T-cell (primary cell): Measurements from ENCODE around the gene KIF12. TPM values are rescaled to one million over a fixed set of nuclear protein-coding genes. Genes with fewer than 3 reads are reported as not detected.

Source experiments
- ATAC-seq, 4 experiments: fragments of 200-7000 bp in 3 of 4; fragments of 150-1000 bp in 1 of 4; cut with Tn5 transposase; replicated peaks in 1 of 4; 1 replicate in 3 of 4; 2 replicates in 1 of 4; pipeline ENCODE4 v1.10.0; 2021; ENCODE audit warnings: moderate library complexity in 3 of 4, mild to moderate bottlenecking in 2 of 4, moderate number of reproducible peaks in 1 of 4
- CTCF ChIA-PET, 2 donors: fragments of 300-600 bp; sonication (Branson Sonifier 250); formaldehyde crosslinking; loops; one replicate each; lab custom pipeline; 2022; ENCODE audit warnings: antibody characterized with exemption in 2 of 2; lab: Charles Lee
- POLR2A ChIA-PET, 2 donors: fragments of 300-600 bp; sonication (Branson Sonifier 250); formaldehyde crosslinking; loops; one replicate each; lab custom pipeline; 2022; ENCODE audit warnings: antibody characterized with exemption in 2 of 2; lab: Charles Lee
- DNase-seq, 35 experiments: peaks; one replicate each; pipeline versions ENCODE4 v3.0.0 to v3.0.0-alpha.2; 2013 to 2023
- H3K27ac ChIP-seq: one replicate; pipeline ENCODE4 v1.5.1; 2013; ENCODE audit warnings: low read length
- H3K27me3 ChIP-seq, 2 experiments: replicated peaks in 1 of 2; 1 replicate in 1 of 2; 2 replicates in 1 of 2; pipeline versions ENCODE4 v1.6.1 to v1.7.0; 2013; ENCODE audit warnings: low read length in 1 of 2, mixed read lengths in 1 of 2; ENCODE audit not compliant: control insufficient read depth in 2 of 2, insufficient read depth in 2 of 2; ENCODE audit errors: extremely low read depth in 1 of 2
- H3K36me3 ChIP-seq, 2 donors: 1 replicate in 1 of 2; 2 replicates in 1 of 2; pipeline versions ENCODE4 v1.6.1 to v1.7.0; 2013; ENCODE audit warnings: low read length in 1 of 2; ENCODE audit not compliant: control insufficient read depth in 2 of 2, insufficient read depth in 1 of 2; ENCODE audit errors: extremely low read depth in 1 of 2
- H3K4me1 ChIP-seq, 2 experiments: 1 replicate in 1 of 2; 2 replicates in 1 of 2; pipeline versions ENCODE4 v1.6.1 to v1.7.0; 2013; ENCODE audit warnings: low read length in 2 of 2, mixed read lengths in 1 of 2; ENCODE audit not compliant: insufficient read depth in 2 of 2, control insufficient read depth in 1 of 2; ENCODE audit errors: extremely low read depth in 1 of 2
- H3K4me3 ChIP-seq, 2 donors: 1 replicate in 1 of 2; 2 replicates in 1 of 2; pipeline versions ENCODE4 v1.5.1 to v1.7.0; 2013; ENCODE audit warnings: mild to moderate bottlenecking in 2 of 2, low read length in 1 of 2, moderate library complexity in 1 of 2; ENCODE audit not compliant: control insufficient read depth in 1 of 2; ENCODE audit errors: extremely low read depth in 1 of 2
- H3K9me3 ChIP-seq: 2 replicates; pipeline ENCODE4 v1.7.0; 2013
- H3K27ac Mint-ChIP-seq, 2 donors: one replicate each; pipeline ENCODE4 v1.8.0; 2020 to 2021; ENCODE audit warnings: mild to moderate bottlenecking in 2 of 2, mixed read lengths in 2 of 2
- H3K27me3 Mint-ChIP-seq, 2 donors: one replicate each; pipeline ENCODE4 v1.8.0; 2021 to 2022; ENCODE audit warnings: mixed read lengths in 2 of 2
- H3K36me3 Mint-ChIP-seq: one replicate; pipeline ENCODE4 v1.8.0; 2021; ENCODE audit warnings: mixed read lengths
- H3K4me1 Mint-ChIP-seq, 3 donors: one replicate each; pipeline ENCODE4 v1.8.0; 2020 to 2022; ENCODE audit warnings: mixed read lengths in 3 of 3, mild to moderate bottlenecking in 1 of 3
- H3K4me3 Mint-ChIP-seq, 3 donors: one replicate each; pipeline ENCODE4 v1.8.0; 2020 to 2022; ENCODE audit warnings: mild to moderate bottlenecking in 3 of 3, mixed read lengths in 3 of 3, moderate library complexity in 3 of 3
- H3K9me3 Mint-ChIP-seq, 3 donors: one replicate each; pipeline ENCODE4 v1.8.0; 2020 to 2022; ENCODE audit warnings: mixed read lengths in 3 of 3
- WGBS: methylation state at CpG from one replicate; pipeline ENCODE4 v1.1.5; 2013; ENCODE audit warnings: missing lambda C conversion rate; ENCODE audit not compliant: insufficient coverage; 5-methylcytosine and 5-hydroxymethylcytosine counted together
- total RNA-seq, 35 experiments: library from RNA in 6 of 35; stranded (reverse) in 6 of 35; fragments of 120-200 nt in 1 of 35; gene quantifications; one replicate each; pipeline versions ENCODE4 v1.2.1 to v1.2.4 and lab custom pipeline; 2013 to 2026

The KIF12 gene
- total RNA-seq, 5 donors from 2014 or later (not counting 1 experiment from before 2014, with no cell fraction given): 0.10 TPM; not detected in 4

DNA sequence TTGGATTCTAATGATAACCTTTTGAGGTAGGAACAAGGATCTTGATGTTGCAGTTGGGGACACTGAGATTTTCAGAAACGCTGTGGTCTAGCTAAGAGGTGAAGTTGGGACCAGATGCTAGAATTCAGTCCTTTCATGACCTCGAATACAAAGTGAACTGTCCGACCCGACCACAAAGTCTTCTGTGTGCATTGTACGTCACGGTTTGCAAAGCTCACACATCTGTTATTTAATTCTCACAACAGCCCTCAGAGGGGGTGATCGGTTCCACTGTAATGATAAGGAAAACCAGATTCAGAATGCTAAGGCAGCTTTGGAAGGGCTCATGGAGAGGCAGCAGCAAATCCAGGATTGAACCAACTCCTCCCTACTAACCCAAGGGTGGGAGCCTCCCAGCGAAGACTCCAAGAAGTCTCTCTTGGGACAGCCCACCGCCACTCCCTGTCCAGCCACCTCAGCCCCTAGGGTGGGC lies 16.6 kb upstream of the KIF12 start:
- Mint-ChIP-seq H3K9me3 (no peaks in the 10 kb centered on the region), H3K4me3 (no peak overlapping the region), H3K36me3 (no peaks in the 10 kb centered on the region), H3K27me3 (peaks cover 31 to 45% of the 10 kb centered on the region in 2 donors), H3K4me1 (no peaks in the 10 kb centered on the region), H3K27ac (no peak overlapping the region)
- Histone ChIP-seq H3K36me3 (no peaks in the 10 kb centered on the region), H3K9me3 (no peaks in the 10 kb centered on the region), H3K4me3 (no peak overlapping the region), H3K27me3 (peaks cover 5 to 32% of the 10 kb centered on the region in 2 experiments), H3K27ac (no peak overlapping the region), H3K4me1 (no peaks in the 10 kb centered on the region)
- no peak for ATAC-seq
- ChIA-PET POLR2A (no interaction called here), CTCF (interaction anchor here in 1 of 2 donors (0.6 kb wide), 1 partner anchor 175 kb away, joined by 3 read pairs; no protein-coding TSS in a partner anchor)
- 95% methylated on average over 4 of the region's 9 CpGs for WGBS
- DNase-seq: no peak

DNA sequence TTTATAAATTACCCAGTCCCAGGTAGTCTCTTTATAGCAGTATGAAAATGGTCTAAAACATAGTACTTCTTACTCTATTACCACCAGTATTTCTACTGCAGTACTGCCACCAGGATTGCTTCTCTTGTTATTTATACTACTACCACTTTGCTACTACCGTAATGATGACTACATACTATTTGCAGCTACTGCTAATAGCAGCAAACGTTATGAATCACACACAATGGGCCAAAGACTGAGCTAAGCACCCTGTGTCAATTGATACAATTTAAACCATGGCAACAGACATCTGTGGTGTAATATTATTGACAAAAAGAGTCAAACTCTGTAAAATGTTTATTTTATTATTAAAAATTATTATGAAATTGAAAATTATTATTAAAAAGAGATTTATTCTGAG lies 15.3 kb upstream of the KIF12 start:
- no peak overlapping the region for H3K4me3 ChIP-seq
- Mint-ChIP-seq H3K4me1 (no peaks in the 10 kb centered on the region), H3K4me3 (no peak overlapping the region), H3K27ac (no peak overlapping the region), H3K36me3 (no peaks in the 10 kb centered on the region), H3K27me3 (peaks cover 34 to 43% of the 10 kb centered on the region in 2 donors), H3K9me3 (no peaks in the 10 kb centered on the region)
- WGBS: 67% methylated on average over 1 of the region's 2 CpGs
- DNase-seq (no peak), ATAC-seq (no peak)
- H3K4me1 ChIP-seq: no peaks in the 10 kb centered on the region
- no peaks in the 10 kb centered on the region for H3K9me3 ChIP-seq
- H3K36me3 ChIP-seq: no peaks in the 10 kb centered on the region
- ChIA-PET POLR2A (no interaction called here), CTCF (no interaction called here)
- peaks cover 5 to 27% of the 10 kb centered on the region in 2 experiments for H3K27me3 ChIP-seq
- no peak overlapping the region for H3K27ac ChIP-seq

DNA sequence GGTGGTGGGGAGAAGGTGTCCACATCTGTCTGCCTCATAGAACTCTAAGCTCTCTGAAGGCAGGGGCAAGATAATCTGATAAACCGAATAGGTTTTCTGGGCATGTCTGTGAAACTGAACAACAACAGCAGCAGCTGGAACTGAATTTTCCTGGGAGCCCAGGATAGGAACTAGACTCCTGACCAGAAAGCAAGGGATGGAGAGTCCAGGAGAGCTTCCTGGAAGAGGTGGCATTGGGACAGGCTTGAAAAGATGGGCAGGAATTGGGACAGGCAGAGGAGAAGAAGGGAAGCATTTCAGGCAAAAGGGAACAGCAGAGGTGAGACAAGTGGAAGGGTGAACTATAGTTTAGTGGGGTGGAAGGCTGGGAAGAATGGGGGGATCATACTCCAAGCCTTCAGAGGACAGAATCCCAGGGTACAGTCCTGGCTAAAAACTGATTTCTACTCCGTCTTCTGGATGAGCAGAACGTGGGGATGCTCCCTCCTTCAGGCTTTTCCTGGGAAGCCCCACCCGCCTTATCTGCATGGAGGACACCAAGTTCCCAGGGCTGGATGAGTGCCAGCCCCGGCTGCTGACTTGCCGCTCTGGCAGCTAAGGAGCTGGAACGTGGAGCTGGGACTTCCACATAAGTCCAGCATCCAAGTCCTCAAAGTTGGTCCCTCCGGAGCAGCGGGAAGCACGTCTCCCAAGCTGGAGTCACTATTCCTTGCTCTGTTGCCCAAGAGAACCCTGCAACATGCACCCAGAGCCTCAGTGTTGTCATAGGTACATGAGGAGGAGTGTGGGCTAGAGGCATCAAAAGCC lies 13.9 kb upstream of the KIF12 start:
- no peaks in the 10 kb centered on the region for H3K9me3 Mint-ChIP-seq
- no peaks in the 10 kb centered on the region for H3K36me3 Mint-ChIP-seq
- ChIA-PET CTCF (interaction anchor here in 1 of 2 donors (0.5 kb wide), 1 partner anchor 633 kb away, joined by 3 read pairs; no protein-coding TSS in a partner anchor), POLR2A (no interaction called here)
- no peak overlapping the region for H3K27ac Mint-ChIP-seq
- H3K27me3 Mint-ChIP-seq: peaks cover 30 to 44% of the 10 kb centered on the region in 2 donors
- H3K4me1 Mint-ChIP-seq: no peaks in the 10 kb centered on the region
- ATAC-seq: no peak
- no peaks in the 10 kb centered on the region for H3K9me3 ChIP-seq
- no peak overlapping the region for H3K4me3 ChIP-seq
- WGBS: 59% methylated on average over 7 of the region's 10 CpGs
- H3K4me3 Mint-ChIP-seq: no peak overlapping the region
- H3K4me1 ChIP-seq: no peaks in the 10 kb centered on the region
- H3K27me3 ChIP-seq: peaks cover 5 to 31% of the 10 kb centered on the region in 2 experiments
- no peak overlapping the region for H3K27ac ChIP-seq
- H3K36me3 ChIP-seq: no peaks in the 10 kb centered on the region
- DNase-seq: no peak

DNA sequence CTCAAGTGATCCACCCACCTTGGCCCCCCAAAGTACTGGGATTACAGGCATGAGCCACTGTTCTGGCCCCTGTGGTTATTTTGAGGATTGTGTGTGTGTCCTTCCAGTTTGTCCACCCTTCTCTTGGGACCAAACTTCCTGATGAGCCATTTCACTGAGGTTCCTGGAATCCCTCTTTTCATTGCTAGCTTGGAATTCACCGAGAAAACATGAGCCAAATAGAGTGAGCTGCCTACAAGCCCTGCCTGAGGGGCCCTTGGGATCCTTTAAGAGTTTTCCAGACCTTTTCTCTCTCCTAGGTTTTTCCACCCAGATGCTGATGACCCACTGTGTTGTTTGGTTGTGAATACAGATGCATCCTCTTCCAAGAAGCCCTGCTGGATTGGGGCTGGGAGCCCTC lies 13.2 kb upstream of the KIF12 start:
- Histone ChIP-seq H3K27me3 (peaks cover 4 to 31% of the 10 kb centered on the region in 2 experiments), H3K4me3 (no peak overlapping the region), H3K4me1 (no peaks in the 10 kb centered on the region), H3K36me3 (no peaks in the 10 kb centered on the region), H3K27ac (no peak overlapping the region), H3K9me3 (no peaks in the 10 kb centered on the region)
- 38% methylated on average over 1 of the region's 1 CpG for WGBS
- DNase-seq (no peak), ATAC-seq (no peak)
- POLR2A ChIA-PET: no interaction called here
- no peaks in the 10 kb centered on the region for H3K36me3 Mint-ChIP-seq
- no peaks in the 10 kb centered on the region for H3K4me1 Mint-ChIP-seq
- peaks cover 25 to 38% of the 10 kb centered on the region in 2 donors for H3K27me3 Mint-ChIP-seq
- CTCF ChIA-PET: no interaction called here
- no peak overlapping the region for H3K4me3 Mint-ChIP-seq
- no peak overlapping the region for H3K27ac Mint-ChIP-seq
- H3K9me3 Mint-ChIP-seq: no peaks in the 10 kb centered on the region

DNA sequence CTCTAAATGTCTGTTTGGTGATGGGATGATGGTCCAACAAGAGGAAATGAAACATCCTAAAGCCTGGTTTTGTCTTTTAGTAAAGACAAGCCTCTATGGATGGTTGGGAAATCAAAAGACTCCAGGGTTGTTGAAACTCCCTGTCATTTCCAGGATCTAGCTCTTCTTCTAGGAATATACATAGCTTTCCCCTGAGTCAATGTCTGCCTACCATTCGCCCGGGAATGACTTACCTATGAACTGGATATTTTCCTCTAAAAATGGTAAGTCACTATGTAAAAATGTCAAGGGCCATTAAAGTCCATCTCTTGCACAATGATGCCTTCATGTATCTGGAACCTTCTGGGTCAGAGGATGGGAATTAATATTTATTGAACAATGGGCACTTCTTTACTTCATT lies 11.1 kb upstream of the KIF12 start:
- Mint-ChIP-seq H3K27ac (no peak overlapping the region), H3K4me1 (no peaks in the 10 kb centered on the region), H3K4me3 (no peak overlapping the region), H3K36me3 (no peaks in the 10 kb centered on the region), H3K27me3 (peaks cover 21 to 32% of the 10 kb centered on the region in 2 donors), H3K9me3 (no peaks in the 10 kb centered on the region)
- ChIA-PET POLR2A (no interaction called here), CTCF (interaction anchor here (0.7 to 1.5 kb wide), 4 partner anchors 26 to 195 kb away, joined by 3 to 6 read pairs (median 4); no protein-coding TSS in a partner anchor)
- DNase-seq (no peak), ATAC-seq (no peak)
- WGBS: no CpG with 5 or more reads among the region's 2 CpGs
- peaks cover 0 to 21% of the 10 kb centered on the region in 2 experiments for H3K27me3 ChIP-seq
- H3K36me3 ChIP-seq: no peaks in the 10 kb centered on the region
- H3K27ac ChIP-seq: no peak overlapping the region
- no peaks in the 10 kb centered on the region for H3K9me3 ChIP-seq
- no peak overlapping the region for H3K4me3 ChIP-seq
- no peaks in the 10 kb centered on the region for H3K4me1 ChIP-seq

DNA sequence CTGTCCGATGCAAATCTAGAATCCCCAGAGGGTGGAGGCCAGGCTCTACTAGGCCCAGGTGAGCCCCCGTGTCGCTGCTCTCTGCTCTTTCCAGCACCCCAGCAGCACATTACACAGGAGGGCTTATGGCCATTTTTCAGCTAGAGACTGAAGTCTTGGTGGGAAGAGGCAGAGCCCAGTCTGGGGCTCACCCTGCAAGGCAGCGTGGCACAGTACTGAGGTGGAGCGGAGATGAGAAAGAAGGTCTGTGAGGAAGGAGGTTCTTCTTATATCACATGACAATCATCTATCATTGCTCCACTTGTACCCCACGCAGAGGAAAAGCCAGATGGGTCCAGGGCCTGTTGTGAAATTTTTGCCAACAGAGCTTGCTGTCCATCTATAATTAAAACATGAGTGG lies 10.0 kb upstream of the KIF12 start:
- no peaks in the 10 kb centered on the region for H3K4me1 Mint-ChIP-seq
- Histone ChIP-seq H3K9me3 (no peaks in the 10 kb centered on the region), H3K27ac (no peak overlapping the region), H3K27me3 (peaks cover 0 to 21% of the 10 kb centered on the region in 2 experiments), H3K36me3 (no peaks in the 10 kb centered on the region), H3K4me3 (no peak overlapping the region), H3K4me1 (no peaks in the 10 kb centered on the region)
- ChIA-PET POLR2A (interaction anchor here in 1 of 2 donors (0.6 kb wide), 1 partner anchor 13 kb away, joined by 4 read pairs; no protein-coding TSS in a partner anchor), CTCF (interaction anchor here (0.6 to 1.5 kb wide), 5 partner anchors 9 to 196 kb away, joined by 3 to 4 read pairs (median 3); no protein-coding TSS in a partner anchor)
- H3K27ac Mint-ChIP-seq: no peak overlapping the region
- no peak for DNase-seq
- H3K27me3 Mint-ChIP-seq: peaks cover 17 to 32% of the 10 kb centered on the region in 2 donors
- no peak for ATAC-seq
- no peak overlapping the region for H3K4me3 Mint-ChIP-seq
- H3K36me3 Mint-ChIP-seq: no peaks in the 10 kb centered on the region
- WGBS: 83% methylated on average over 1 of the region's 6 CpGs
- H3K9me3 Mint-ChIP-seq: no peaks in the 10 kb centered on the region
